NB4 (cell line): ENCODE data around the gene NOD1.

ENCODE experiments used
- MYC ChIP-seq: IDR thresholded peaks from 2 replicates; pipeline ENCODE4 v1.6.1; 2011; ENCODE audit warnings: low read depth, low read length
- POLR2A ChIP-seq: IDR thresholded peaks from 2 replicates; pipeline ENCODE4 v1.6.1; 2011; ENCODE audit warnings: mild to moderate bottlenecking; ENCODE audit not compliant: insufficient read length; ENCODE audit errors: extremely low read depth
- TF ChIP-seq, protein P1 (sequence below): IDR thresholded peaks from one replicate; pipeline ENCODE4 v1.5.1; 2012; ENCODE audit warnings: low read depth, low read length
- TF ChIP-seq, protein P2 (sequence below): IDR thresholded peaks from 2 replicates; pipeline ENCODE4 v1.6.1; 2011; ENCODE audit warnings: low read depth, low read length

DNA sequence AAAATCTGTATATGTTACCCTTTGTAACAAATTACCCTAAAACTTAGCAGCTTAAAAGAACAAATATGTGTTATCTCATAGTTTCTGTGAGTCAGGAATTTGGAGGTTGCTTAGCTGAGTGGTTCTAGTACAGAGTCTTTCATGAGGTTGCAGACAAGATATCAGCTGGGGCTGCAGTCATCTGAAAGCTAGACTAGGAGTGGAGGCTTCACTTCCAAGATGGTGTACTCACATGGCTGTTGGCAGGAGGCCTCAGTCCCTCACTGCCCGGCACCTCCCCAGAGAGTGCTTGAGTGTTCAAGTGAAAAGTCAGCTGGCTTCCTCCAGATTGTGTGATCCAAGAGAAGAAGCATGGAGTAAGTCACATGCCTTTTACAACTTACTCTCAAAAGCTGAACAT lies 42.9 kb upstream of the NOD1 start:
- TF ChIP-seq, protein P1, sequence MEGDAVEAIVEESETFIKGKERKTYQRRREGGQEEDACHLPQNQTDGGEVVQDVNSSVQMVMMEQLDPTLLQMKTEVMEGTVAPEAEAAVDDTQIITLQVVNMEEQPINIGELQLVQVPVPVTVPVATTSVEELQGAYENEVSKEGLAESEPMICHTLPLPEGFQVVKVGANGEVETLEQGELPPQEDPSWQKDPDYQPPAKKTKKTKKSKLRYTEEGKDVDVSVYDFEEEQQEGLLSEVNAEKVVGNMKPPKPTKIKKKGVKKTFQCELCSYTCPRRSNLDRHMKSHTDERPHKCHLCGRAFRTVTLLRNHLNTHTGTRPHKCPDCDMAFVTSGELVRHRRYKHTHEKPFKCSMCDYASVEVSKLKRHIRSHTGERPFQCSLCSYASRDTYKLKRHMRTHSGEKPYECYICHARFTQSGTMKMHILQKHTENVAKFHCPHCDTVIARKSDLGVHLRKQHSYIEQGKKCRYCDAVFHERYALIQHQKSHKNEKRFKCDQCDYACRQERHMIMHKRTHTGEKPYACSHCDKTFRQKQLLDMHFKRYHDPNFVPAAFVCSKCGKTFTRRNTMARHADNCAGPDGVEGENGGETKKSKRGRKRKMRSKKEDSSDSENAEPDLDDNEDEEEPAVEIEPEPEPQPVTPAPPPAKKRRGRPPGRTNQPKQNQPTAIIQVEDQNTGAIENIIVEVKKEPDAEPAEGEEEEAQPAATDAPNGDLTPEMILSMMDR: no peak
- TF ChIP-seq POLR2A (no peak), MYC (no peak)
- TF ChIP-seq, protein P2, sequence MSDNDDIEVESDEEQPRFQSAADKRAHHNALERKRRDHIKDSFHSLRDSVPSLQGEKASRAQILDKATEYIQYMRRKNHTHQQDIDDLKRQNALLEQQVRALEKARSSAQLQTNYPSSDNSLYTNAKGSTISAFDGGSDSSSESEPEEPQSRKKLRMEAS: no peak
